A673 (cell line): ENCODE results near the gene GRAMD1A.

ENCODE experiments used
- CTCF ChIP-seq: fragments of 300-800, 200-600 bp; sonication (generic); conservative IDR thresholded peaks from 2 replicates; pipeline ENCODE4 v1.5.1; 2017; ENCODE audit warnings: low read depth, mild to moderate bottlenecking, antibody characterized with exemption, low read length, moderate library complexity, mixed read lengths
- EZH2 ChIP-seq: fragments of 200-600 bp; sonication (generic); IDR thresholded peaks from 2 replicates; pipeline ENCODE4 v1.6.1; 2017; ENCODE audit warnings: borderline replicate concordance, low read depth, mild to moderate bottlenecking, mixed read lengths, antibody characterized with exemption, low read length; ENCODE audit not compliant: poor library complexity, severe bottlenecking

GRCh38 chr19:35074426-35075201 lies 74.5 kb downstream of the GRAMD1A start:
- no peak for TF ChIP-seq CTCF
- TF ChIP-seq EZH2 = no peak
